ENCODE results near the gene KLHDC7B. TPM values are rescaled to one million over a fixed set of nuclear protein-coding genes. Genes with fewer than 3 reads are reported as not detected.

KLHDC7B gene
- total RNA-seq, 1 experiment from 2014 or later = not detected

DNA sequence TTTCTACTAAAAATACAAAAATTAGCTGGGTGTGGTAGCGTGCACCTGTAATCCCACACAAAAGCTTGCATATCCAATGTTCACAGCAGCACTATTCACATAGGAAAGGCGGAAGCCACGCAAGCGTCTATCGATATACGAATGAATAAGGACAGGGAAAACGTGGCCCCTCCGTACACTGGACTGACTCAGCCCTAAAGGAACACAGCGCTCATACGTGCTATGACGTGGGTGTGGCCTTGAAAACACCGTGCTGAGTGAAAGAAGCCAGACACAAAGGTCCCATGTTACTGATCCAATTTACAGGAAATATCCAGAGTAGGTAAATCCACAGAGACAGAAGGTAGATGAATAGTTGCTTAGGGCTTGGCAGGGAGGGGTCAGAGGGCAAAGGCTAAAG, 45.2 kb upstream of the KLHDC7B start (continued):
- TF ChIP-seq CTCF (IDR thresholded peaks at IDR 0.05) (no peak), ZNF219 (CRISPR knock-in tag; IDR thresholded peaks at IDR 0.05; ENCODE audit: borderline replicate concordance) (no peak), NR3C1 (CRISPR knock-in tag; conservative IDR thresholded peaks at IDR 0.05; ENCODE audit: low read depth) (no peak)

DNA sequence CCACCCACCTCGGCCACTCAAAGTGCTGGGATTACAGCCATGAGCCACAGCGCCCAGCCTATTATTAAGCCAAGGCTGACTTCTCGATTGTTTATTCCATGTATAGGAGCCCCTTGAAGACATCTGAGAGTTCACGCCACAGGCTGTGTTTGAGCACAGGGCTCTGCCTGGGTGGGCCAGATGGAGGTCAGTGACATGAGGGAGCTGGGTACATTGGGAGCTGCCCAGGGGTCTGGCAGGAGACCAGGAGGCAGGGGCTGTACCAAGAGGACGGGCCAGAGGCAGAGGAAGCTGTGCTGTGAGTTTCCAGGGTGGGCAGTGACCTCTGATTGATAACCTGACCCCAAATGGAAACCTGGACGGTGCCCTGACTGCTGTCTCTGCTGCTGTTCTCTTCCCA, 43.6 kb upstream of the KLHDC7B start:
- no peak overlapping the region for H3K4me3 Mint-ChIP-seq
- H3K27ac Mint-ChIP-seq = no peak overlapping the region
- no peak for ATAC-seq
- no peaks in the 10 kb centered on the region for H3K27me3 Mint-ChIP-seq (ENCODE audit: low read depth)
- H3K9me3 Mint-ChIP-seq = no peaks in the 10 kb centered on the region
- POLR2A ChIA-PET = no interaction called here
- no peaks in the 10 kb centered on the region for H3K36me3 Mint-ChIP-seq
- no peak for DNase-seq (ENCODE audit: low spot score)
- TF ChIP-seq KAT7 (CRISPR knock-in tag; IDR thresholded peaks at IDR 0.05; ENCODE audit: borderline replicate concordance) (no peak), ETV6 (CRISPR knock-in tag; IDR thresholded peaks at IDR 0.05) (no peak), ZNF138 (CRISPR knock-in tag; conservative IDR thresholded peaks at IDR 0.05) (no peak), GABPB1 (CRISPR knock-in tag; IDR thresholded peaks at IDR 0.05) (no peak), JAZF1 (CRISPR knock-in tag; IDR thresholded peaks at IDR 0.05) (no peak), NR2C2 (CRISPR knock-in tag; IDR thresholded peaks at IDR 0.05) (no peak), MXD4 (CRISPR knock-in tag; IDR thresholded peaks at IDR 0.05; ENCODE audit: borderline replicate concordance) (no peak), TEAD1 (CRISPR knock-in tag; IDR thresholded peaks at IDR 0.05) (no peak), OVOL2 (CRISPR knock-in tag; IDR thresholded peaks at IDR 0.05; ENCODE audit: borderline replicate concordance) (no peak), SOX15 (CRISPR knock-in tag; IDR thresholded peaks at IDR 0.05) (no peak), ZNF281 (CRISPR knock-in tag; IDR thresholded peaks at IDR 0.05) (no peak)
- TF ChIP-seq, protein P1, sequence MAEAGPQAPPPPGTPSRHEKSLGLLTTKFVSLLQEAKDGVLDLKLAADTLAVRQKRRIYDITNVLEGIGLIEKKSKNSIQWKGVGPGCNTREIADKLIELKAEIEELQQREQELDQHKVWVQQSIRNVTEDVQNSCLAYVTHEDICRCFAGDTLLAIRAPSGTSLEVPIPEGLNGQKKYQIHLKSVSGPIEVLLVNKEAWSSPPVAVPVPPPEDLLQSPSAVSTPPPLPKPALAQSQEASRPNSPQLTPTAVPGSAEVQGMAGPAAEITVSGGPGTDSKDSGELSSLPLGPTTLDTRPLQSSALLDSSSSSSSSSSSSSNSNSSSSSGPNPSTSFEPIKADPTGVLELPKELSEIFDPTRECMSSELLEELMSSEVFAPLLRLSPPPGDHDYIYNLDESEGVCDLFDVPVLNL (CRISPR knock-in tag; IDR thresholded peaks at IDR 0.05; ENCODE audit: borderline replicate concordance, low read depth) = no peak
- TF ChIP-seq, protein P2, sequence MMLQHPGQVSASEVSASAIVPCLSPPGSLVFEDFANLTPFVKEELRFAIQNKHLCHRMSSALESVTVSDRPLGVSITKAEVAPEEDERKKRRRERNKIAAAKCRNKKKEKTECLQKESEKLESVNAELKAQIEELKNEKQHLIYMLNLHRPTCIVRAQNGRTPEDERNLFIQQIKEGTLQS (CRISPR knock-in tag; conservative IDR thresholded peaks at IDR 0.05) = no peak
- TF ChIP-seq, protein P3, sequence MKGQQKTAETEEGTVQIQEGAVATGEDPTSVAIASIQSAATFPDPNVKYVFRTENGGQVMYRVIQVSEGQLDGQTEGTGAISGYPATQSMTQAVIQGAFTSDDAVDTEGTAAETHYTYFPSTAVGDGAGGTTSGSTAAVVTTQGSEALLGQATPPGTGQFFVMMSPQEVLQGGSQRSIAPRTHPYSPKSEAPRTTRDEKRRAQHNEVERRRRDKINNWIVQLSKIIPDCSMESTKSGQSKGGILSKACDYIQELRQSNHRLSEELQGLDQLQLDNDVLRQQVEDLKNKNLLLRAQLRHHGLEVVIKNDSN (CRISPR knock-in tag; IDR thresholded peaks at IDR 0.05) = no peak
- TF ChIP-seq, protein P4, sequence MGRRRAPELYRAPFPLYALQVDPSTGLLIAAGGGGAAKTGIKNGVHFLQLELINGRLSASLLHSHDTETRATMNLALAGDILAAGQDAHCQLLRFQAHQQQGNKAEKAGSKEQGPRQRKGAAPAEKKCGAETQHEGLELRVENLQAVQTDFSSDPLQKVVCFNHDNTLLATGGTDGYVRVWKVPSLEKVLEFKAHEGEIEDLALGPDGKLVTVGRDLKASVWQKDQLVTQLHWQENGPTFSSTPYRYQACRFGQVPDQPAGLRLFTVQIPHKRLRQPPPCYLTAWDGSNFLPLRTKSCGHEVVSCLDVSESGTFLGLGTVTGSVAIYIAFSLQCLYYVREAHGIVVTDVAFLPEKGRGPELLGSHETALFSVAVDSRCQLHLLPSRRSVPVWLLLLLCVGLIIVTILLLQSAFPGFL (CRISPR knock-in tag; IDR thresholded peaks at IDR 0.05; ENCODE audit: borderline replicate concordance) = no peak
- TF ChIP-seq, protein P5, sequence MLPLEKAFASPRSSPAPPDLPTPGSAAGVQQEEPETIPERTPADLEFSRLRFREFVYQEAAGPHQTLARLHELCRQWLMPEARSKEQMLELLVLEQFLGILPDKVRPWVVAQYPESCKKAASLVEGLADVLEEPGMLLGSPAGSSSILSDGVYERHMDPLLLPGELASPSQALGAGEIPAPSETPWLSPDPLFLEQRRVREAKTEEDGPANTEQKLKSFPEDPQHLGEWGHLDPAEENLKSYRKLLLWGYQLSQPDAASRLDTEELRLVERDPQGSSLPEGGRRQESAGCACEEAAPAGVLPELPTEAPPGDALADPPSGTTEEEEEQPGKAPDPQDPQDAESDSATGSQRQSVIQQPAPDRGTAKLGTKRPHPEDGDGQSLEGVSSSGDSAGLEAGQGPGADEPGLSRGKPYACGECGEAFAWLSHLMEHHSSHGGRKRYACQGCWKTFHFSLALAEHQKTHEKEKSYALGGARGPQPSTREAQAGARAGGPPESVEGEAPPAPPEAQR (CRISPR knock-in tag; IDR thresholded peaks at IDR 0.05) = no peak
- peaks cover 6% of the 10 kb centered on the region for H3K4me1 Mint-ChIP-seq
- CTCF ChIA-PET = interaction anchor here (1.0 kb wide), 1 partner anchor 23 kb away, joined by 3 read pairs; the partner anchor contains the start of gene SCO2
